Measurements from ENCODE around the gene ANKRD27. TPM values are rescaled to one million over a fixed set of nuclear protein-coding genes. Genes with fewer than 3 reads are reported as not detected.
"Not testable (repeated sequence)": the region's sequence is repeated elsewhere in the genome, so short reads cannot be mapped to it uniquely, and the experiment has no call there.

Gene ANKRD27
- polyA plus RNA-seq, 4 donors: 11.2 to 24.0 (median 13.5) TPM

GRCh38 chr19:32694316-32694715 is 19.3 kb upstream of the ANKRD27 start:
- H3K27ac ChIP-seq (ENCODE audit: low read depth in 1 of 3, low read length in 2 of 3): peak overlapping the region in 1 of 3 donors; percentile 40
- not testable (repeated sequence) for DNase-seq; H3K9me3 ChIP-seq (ENCODE audit: control insufficient read depth in 2 of 2, insufficient read depth in 1 of 2, low read depth in 1 of 2, low read length in 1 of 2); FAIRE-seq; H3K27me3 ChIP-seq (ENCODE audit: control insufficient read depth in 3 of 3, insufficient read depth in 3 of 3, low read length in 3 of 3)
- H3K4me1 ChIP-seq (ENCODE audit: control insufficient read depth in 3 of 3, insufficient read depth in 2 of 3, low read depth in 1 of 3, low read length in 2 of 3): peaks cover 6 to 32% (median 8%) of the 10 kb centered on the region in 3 donors
- WGBS, 3 donors: 17 to 55% (median 54%) methylated on average over 2 of the region's 2 CpGs
- H3K36me3 ChIP-seq (ENCODE audit: control insufficient read depth in 3 of 3, insufficient read depth in 2 of 3, low read depth in 1 of 3, low read length in 3 of 3): peaks cover 2 to 15% (median 3%) of the 10 kb centered on the region in 3 donors
- H3K4me3 ChIP-seq (ENCODE audit: low read depth in 1 of 3, low read length in 3 of 3): peak overlapping the region in 2 of 3 donors; percentile 31 to 37

GRCh38 chr19:32693151-32694108 is 18.4 kb upstream of the ANKRD27 start:
- FAIRE-seq: not testable (repeated sequence)
- peak in 1 of 2 donors; percentile 24 for DNase-seq

GRCh38 chr19:32692727-32693061 is 17.7 kb upstream of the ANKRD27 start:
- FAIRE-seq (no peak), DNase-seq (no peak)
- H3K4me1 ChIP-seq (ENCODE audit: control insufficient read depth in 3 of 3, insufficient read depth in 2 of 3, low read depth in 1 of 3, low read length in 2 of 3): peaks cover 6 to 32% (median 8%) of the 10 kb centered on the region in 3 donors
- H3K4me3 ChIP-seq (ENCODE audit: low read depth in 1 of 3, low read length in 3 of 3): peak overlapping the region; percentile 69 to 90 (median 73)
- peaks cover 0 to 9% (median 0%) of the 10 kb centered on the region in 3 donors for H3K36me3 ChIP-seq (ENCODE audit: control insufficient read depth in 3 of 3, insufficient read depth in 2 of 3, low read depth in 1 of 3, low read length in 3 of 3)
- H3K9me3 ChIP-seq (ENCODE audit: control insufficient read depth in 2 of 2, insufficient read depth in 1 of 2, low read depth in 1 of 2, low read length in 1 of 2): peaks cover 0 to 5% of the 10 kb centered on the region in 2 donors
- 6 to 28% (median 20%) methylated on average over 7 of the region's 7 CpGs for WGBS, 3 donors
- H3K27me3 ChIP-seq (ENCODE audit: control insufficient read depth in 3 of 3, insufficient read depth in 3 of 3, low read length in 3 of 3): no peaks in the 10 kb centered on the region
- peak overlapping the region; percentile 72 to 90 (median 81) for H3K27ac ChIP-seq (ENCODE audit: low read depth in 1 of 3, low read length in 2 of 3)

More at GRCh38 chr19:32693151-32694108, 18.4 kb upstream of the ANKRD27 start:
- peak overlapping the region in 2 of 3 donors; percentile 69 to 90 for H3K4me3 ChIP-seq (ENCODE audit: low read depth in 1 of 3, low read length in 3 of 3)
- H3K27ac ChIP-seq (ENCODE audit: low read depth in 1 of 3, low read length in 2 of 3): peak overlapping the region in 2 of 3 donors; percentile 19 to 40
- 64 to 79% (median 78%) methylated on average over 20 of the region's 20 CpGs for WGBS, 3 donors
- peaks cover under 1 to 10% (median 1%) of the 10 kb centered on the region in 3 donors for H3K36me3 ChIP-seq (ENCODE audit: control insufficient read depth in 3 of 3, insufficient read depth in 2 of 3, low read depth in 1 of 3, low read length in 3 of 3)
- peaks cover 6 to 32% (median 8%) of the 10 kb centered on the region in 3 donors for H3K4me1 ChIP-seq (ENCODE audit: control insufficient read depth in 3 of 3, insufficient read depth in 2 of 3, low read depth in 1 of 3, low read length in 2 of 3)
- not testable (repeated sequence) for H3K27me3 ChIP-seq (ENCODE audit: control insufficient read depth in 3 of 3, insufficient read depth in 3 of 3, low read length in 3 of 3); H3K9me3 ChIP-seq (ENCODE audit: control insufficient read depth in 2 of 2, insufficient read depth in 1 of 2, low read depth in 1 of 2, low read length in 1 of 2)

GRCh38 chr19:32691952-32692726 is 17.2 kb upstream of the ANKRD27 start:
- Histone ChIP-seq H3K27me3 (ENCODE audit: control insufficient read depth in 3 of 3, insufficient read depth in 3 of 3, low read length in 3 of 3) (no peaks in the 10 kb centered on the region), H3K4me1 (ENCODE audit: control insufficient read depth in 3 of 3, insufficient read depth in 2 of 3, low read depth in 1 of 3, low read length in 2 of 3) (peaks cover 6 to 30% (median 8%) of the 10 kb centered on the region in 3 donors), H3K9me3 (ENCODE audit: control insufficient read depth in 2 of 2, insufficient read depth in 1 of 2, low read depth in 1 of 2, low read length in 1 of 2) (peaks cover 0 to 5% of the 10 kb centered on the region in 2 donors), H3K36me3 (ENCODE audit: control insufficient read depth in 3 of 3, insufficient read depth in 2 of 3, low read depth in 1 of 3, low read length in 3 of 3) (peaks cover 0 to 9% (median 0%) of the 10 kb centered on the region in 3 donors), H3K4me3 (ENCODE audit: low read depth in 1 of 3, low read length in 3 of 3) (peak overlapping the region; percentile 69 to 90 (median 73)), H3K27ac (ENCODE audit: low read depth in 1 of 3, low read length in 2 of 3) (peak overlapping the region; percentile 72 to 90 (median 81))
- FAIRE-seq (no peak), DNase-seq (peak; percentile 58 to 83)
- WGBS, 3 donors: 1 to 4% (median 2%) methylated on average over 86 to 93 of the region's 93 CpGs

- Histone ChIP-seq H3K4me1 (ENCODE audit: control insufficient read depth in 3 of 3, insufficient read depth in 2 of 3, low read depth in 1 of 3, low read length in 2 of 3) (peaks cover 6 to 25% (median 8%) of the 10 kb centered on the region in 3 donors), H3K27me3 (ENCODE audit: control insufficient read depth in 3 of 3, insufficient read depth in 3 of 3, low read length in 3 of 3) (no peaks in the 10 kb centered on the region), H3K36me3 (ENCODE audit: control insufficient read depth in 3 of 3, insufficient read depth in 2 of 3, low read depth in 1 of 3, low read length in 3 of 3) (peaks cover 0 to 9% (median 0%) of the 10 kb centered on the region in 3 donors), H3K27ac (ENCODE audit: low read depth in 1 of 3, low read length in 2 of 3) (peak within 1 kb of the TSS; percentile 72 to 90 (median 81)), H3K4me3 (ENCODE audit: low read depth in 1 of 3, low read length in 3 of 3) (peak within 1 kb of the TSS; percentile 69 to 90 (median 73)), H3K9me3 (ENCODE audit: control insufficient read depth in 2 of 2, insufficient read depth in 1 of 2, low read depth in 1 of 2, low read length in 1 of 2) (peaks cover 0 to 5% of the 10 kb centered on the region in 2 donors)
- FAIRE-seq: no peak
- DNase-seq: peak; percentile 87 to 94
- whole genome bisulfite sequencing, 3 donors: 2 to 6% (median 3%) methylated on average over 27 to 32 of the region's 32 CpGs
These were observed 16.4 kb upstream of the ANKRD27 start, which contains the start of gene NUDT19 for GRCh38 chr19:32691291-32691951. Gene NUDT19 (plus strand): TSS chr19:32691821. CDS start chr19:32691961, 140 bp downstream.

GRCh38 chr19:32688311-32688710 is 13.3 kb upstream of the ANKRD27 start:
- Histone ChIP-seq H3K36me3 (ENCODE audit: control insufficient read depth in 3 of 3, insufficient read depth in 2 of 3, low read depth in 1 of 3, low read length in 3 of 3) (peaks cover 0 to 6% (median 0%) of the 10 kb centered on the region in 3 donors), H3K27me3 (ENCODE audit: control insufficient read depth in 3 of 3, insufficient read depth in 3 of 3, low read length in 3 of 3) (no peaks in the 10 kb centered on the region), H3K4me3 (ENCODE audit: low read depth in 1 of 3, low read length in 3 of 3) (no peak overlapping the region), H3K9me3 (ENCODE audit: control insufficient read depth in 2 of 2, insufficient read depth in 1 of 2, low read depth in 1 of 2, low read length in 1 of 2) (peaks cover 0 to 3% of the 10 kb centered on the region in 2 donors), H3K27ac (ENCODE audit: low read depth in 1 of 3, low read length in 2 of 3) (no peak overlapping the region), H3K4me1 (ENCODE audit: control insufficient read depth in 3 of 3, insufficient read depth in 2 of 3, low read depth in 1 of 3, low read length in 2 of 3) (peaks cover 2 to 17% (median 4%) of the 10 kb centered on the region in 3 donors)
- FAIRE-seq (no peak), DNase-seq (no peak)
- 74 to 93% (median 86%) methylated on average over 1 of the region's 1 CpG for WGBS, 3 donors

GRCh38 chr19:32687681-32688080 is 12.7 kb upstream of the ANKRD27 start:
- FAIRE-seq (no peak), DNase-seq (no peak)
- Histone ChIP-seq H3K4me3 (ENCODE audit: low read depth in 1 of 3, low read length in 3 of 3) (no peak overlapping the region), H3K27ac (ENCODE audit: low read depth in 1 of 3, low read length in 2 of 3) (no peak overlapping the region), H3K9me3 (ENCODE audit: control insufficient read depth in 2 of 2, insufficient read depth in 1 of 2, low read depth in 1 of 2, low read length in 1 of 2) (no peaks in the 10 kb centered on the region), H3K27me3 (ENCODE audit: control insufficient read depth in 3 of 3, insufficient read depth in 3 of 3, low read length in 3 of 3) (no peaks in the 10 kb centered on the region), H3K36me3 (ENCODE audit: control insufficient read depth in 3 of 3, insufficient read depth in 2 of 3, low read depth in 1 of 3, low read length in 3 of 3) (peaks cover 0 to under 1% (median 0%) of the 10 kb centered on the region in 3 donors), H3K4me1 (ENCODE audit: control insufficient read depth in 3 of 3, insufficient read depth in 2 of 3, low read depth in 1 of 3, low read length in 2 of 3) (peaks cover 2 to 10% (median 4%) of the 10 kb centered on the region in 3 donors)
- 83 to 92% (median 92%) methylated on average over 4 of the region's 4 CpGs for WGBS, 3 donors

Data from small intestine (tissue), 7 donors.